OCI-LY7 (cell line): Measurements from ENCODE around the gene PRCC. TPM values are rescaled to one million over a fixed set of nuclear protein-coding genes. Genes with fewer than 3 reads are reported as not detected.

Experiments used
- BruUV-seq: library from RNA; stranded (reverse); fragments of 400-500 nt; replicated peaks from 2 replicates; lab custom pipeline; 2021; lab: Mats Ljungman, UMichigan
- CTCF ChIA-PET: fragments of 300-600 bp; sonication (Branson Sonifier 250); formaldehyde crosslinking; loops from one replicate; lab custom pipeline; 2022; ENCODE audit warnings: antibody characterized with exemption; ENCODE audit not compliant: unreplicated experiment; lab: Charles Lee
- POLR2A ChIA-PET: fragments of 300-600 bp; sonication (Branson Sonifier 250); formaldehyde crosslinking; loops from one replicate; lab custom pipeline; 2022; ENCODE audit warnings: antibody characterized with exemption; lab: Charles Lee
- DNase-seq: peaks from one replicate; pipeline ENCODE4 v3.0.0-alpha.2; 2015; ENCODE audit warnings: low spot score
- H2AFZ ChIP-seq: fragments of 200-600 bp; sonication (generic), shearing (Covaris generic); 2 replicates; pipeline ENCODE4 v1.6.1; 2014; ENCODE audit warnings: mild to moderate bottlenecking, antibody characterized with exemption, low read length, moderate library complexity
- H3K27ac ChIP-seq: fragments of 200-600 bp; sonication (generic); 2 replicates; pipeline ENCODE4 v1.5.1; 2014; ENCODE audit warnings: mixed run types, low read depth, mild to moderate bottlenecking, moderate library complexity, low read length, inconsistent platforms; ENCODE audit not compliant: poor library complexity, severe bottlenecking
- H3K36me3 ChIP-seq: fragments of 200-600 bp; sonication (generic); 2 replicates; pipeline ENCODE4 v1.6.1; 2014; ENCODE audit warnings: mild to moderate bottlenecking, antibody characterized with exemption, low read length, moderate library complexity, mixed read lengths; ENCODE audit not compliant: insufficient read depth
- H3K4me1 ChIP-seq: fragments of 200-600 bp; sonication (generic); 2 replicates; pipeline ENCODE4 v1.5.1; 2014; ENCODE audit warnings: mild to moderate bottlenecking, low read length; ENCODE audit not compliant: insufficient read depth, poor library complexity, severe bottlenecking
- H3K4me2 ChIP-seq: fragments of 200-600 bp; sonication (generic); 2 replicates; pipeline ENCODE4 v1.6.1; 2014; ENCODE audit warnings: mild to moderate bottlenecking, low read length
- H3K4me3 ChIP-seq: fragments of 200-600 bp; sonication (generic); 2 replicates; pipeline ENCODE4 v1.5.1; 2014; ENCODE audit warnings: mild to moderate bottlenecking, low read depth, low read length; ENCODE audit not compliant: poor library complexity, severe bottlenecking
- H3K79me2 ChIP-seq: fragments of 200-600 bp; sonication (generic); 2 replicates; pipeline ENCODE4 v1.6.1; 2016; ENCODE audit warnings: low read depth, mild to moderate bottlenecking, low read length, moderate library complexity, mixed read lengths; ENCODE audit not compliant: insufficient read depth
- H3K9me2 ChIP-seq: fragments of 200-600 bp; sonication (generic); 2 replicates; pipeline ENCODE4 v1.6.1; 2016; ENCODE audit warnings: mild to moderate bottlenecking, low read length, mixed read lengths; ENCODE audit not compliant: insufficient read depth
- H3K9me3 ChIP-seq: fragments of 200-600 bp; sonication (generic); 2 replicates; pipeline ENCODE4 v1.6.1; 2014; ENCODE audit warnings: mild to moderate bottlenecking, mixed run types, low read length, mixed read lengths
- H4K20me1 ChIP-seq: fragments of 200-600 bp; sonication (generic); 2 replicates; pipeline ENCODE4 v1.6.1; 2014; ENCODE audit warnings: mild to moderate bottlenecking, antibody characterized with exemption, low read length, moderate library complexity, mixed read lengths; ENCODE audit not compliant: insufficient read depth
- CTCF ChIP-seq: fragments of 200-600 bp; sonication (generic); conservative IDR thresholded peaks from 2 replicates; pipeline ENCODE4 v1.5.1; 2014; ENCODE audit warnings: mild to moderate bottlenecking, antibody characterized with exemption, low read length, moderate library complexity, mixed read lengths
- EZH2phosphoT487 ChIP-seq: fragments of 200-600 bp; sonication (generic); IDR thresholded peaks from 2 replicates; pipeline ENCODE4 v1.6.1; 2018; ENCODE audit warnings: low read depth, borderline replicate concordance, mild to moderate bottlenecking, mixed run types, antibody characterized with exemption, low read length, moderate library complexity, mixed read lengths
- intact Hi-C: fragments of 100-400 bp; cut with micrococcal nuclease; formaldehyde crosslinking; loops from one replicate; pipeline ENCODE4 v1.10.0; 2022; ENCODE audit not compliant: unreplicated experiment
- total RNA-seq, 2 experiments: library from RNA; depleted of rRNA in 1 of 2; stranded (reverse); fragments of >200 nt in 1 of 2; shearing (Covaris generic) in 1 of 2; gene quantifications; 2 replicates each; pipeline ENCODE4 v1.2.3, GENCODE V29; 2014 to 2022

PRCC gene
- total RNA-seq, 2 experiments from 2014 or later: 54.0 to 82.9 TPM

- no TSS peak for BruUV-seq
- Histone ChIP-seq H3K9me2 (no peaks in the 10 kb centered on the region), H3K4me2 (no peak overlapping the region), H4K20me1 (no peaks in the 10 kb centered on the region; the same call in 1 of the 2 replicates), H3K79me2 (no peaks in the 10 kb centered on the region), H2AFZ (no peak overlapping the region), H3K9me3 (no peaks in the 10 kb centered on the region), H3K36me3 (no peaks in the 10 kb centered on the region), H3K4me3 (no peak overlapping the region), H3K27ac (no peak overlapping the region), H3K4me1 (no peaks in the 10 kb centered on the region)
- no peak for DNase-seq
- POLR2A ChIA-PET: no interaction called here
- intact Hi-C loops: no loop called here
- no peak for TF ChIP-seq EZH2phosphoT487
- TF ChIP-seq CTCF: no peak
- CTCF ChIA-PET: interaction anchor here (0.6 kb wide), 1 partner anchor 127 kb away, joined by 11 read pairs; no protein-coding TSS in a partner anchor
Measured at GRCh38 chr1:156840186-156840897, 73.0 kb downstream of the PRCC start.

GRCh38 chr1:156840898-156841279 lies 73.6 kb downstream of the PRCC start:
- BruUV-seq: no TSS peak
- no peaks in the 10 kb centered on the region for H3K36me3 ChIP-seq

More at GRCh38 chr1:156840898-156841279, 73.6 kb downstream of the PRCC start:
- no peaks in the 10 kb centered on the region for H3K9me3 ChIP-seq
- TF ChIP-seq EZH2phosphoT487 (no peak), CTCF (no peak)
- no peak overlapping the region for H2AFZ ChIP-seq
- no peak overlapping the region for H3K4me2 ChIP-seq
- H3K4me3 ChIP-seq: no peak overlapping the region
- POLR2A ChIA-PET: interaction anchor here (1.0 kb wide), 1 partner anchor 15 kb away, joined by 4 read pairs; no protein-coding TSS in a partner anchor
- H4K20me1 ChIP-seq: no peaks in the 10 kb centered on the region; the same call in 1 of the 2 replicates
- H3K9me2 ChIP-seq: no peaks in the 10 kb centered on the region
- DNase-seq: no peak
- CTCF ChIA-PET: interaction anchor here (0.6 kb wide), 1 partner anchor 127 kb away, joined by 11 read pairs; no protein-coding TSS in a partner anchor
- no peak overlapping the region for H3K27ac ChIP-seq
- H3K4me1 ChIP-seq: no peaks in the 10 kb centered on the region
- intact Hi-C loops: no loop called here
- no peaks in the 10 kb centered on the region for H3K79me2 ChIP-seq
